Right cardiac atrium (tissue), 5 donors: ENCODE data around the gene MARK3. TPM values are rescaled to one million over a fixed set of nuclear protein-coding genes. Genes with fewer than 3 reads are reported as not detected.

Experiments used
- ATAC-seq, 2 donors: fragments of 200-7000 bp; cut with Tn5 transposase; one replicate each; pipeline versions ENCODE4 v1.8.0 to v1.9.1; 2020; ENCODE audit warnings: moderate library complexity in 2 of 2, mild to moderate bottlenecking in 1 of 2
- DNase-seq, 3 donors: peaks; one replicate each; pipeline ENCODE4 v3.0.0-alpha.2; 2020
- H3K27ac ChIP-seq: one replicate; pipeline ENCODE4 v1.5.1; 2013; ENCODE audit warnings: mild to moderate bottlenecking, low read length, control low read depth, moderate library complexity
- H3K27me3 ChIP-seq: one replicate; pipeline ENCODE4 v1.6.1; 2013; ENCODE audit not compliant: control insufficient read depth, insufficient read depth
- H3K4me1 ChIP-seq: one replicate; pipeline ENCODE4 v1.6.1; 2013; ENCODE audit warnings: low read length; ENCODE audit not compliant: control insufficient read depth, insufficient read depth
- H3K4me3 ChIP-seq: one replicate; pipeline ENCODE4 v1.5.1; 2013; ENCODE audit warnings: low read length, control low read depth
- H3K9me3 ChIP-seq: one replicate; pipeline ENCODE4 v1.6.1; 2013; ENCODE audit warnings: low read length; ENCODE audit not compliant: control insufficient read depth
- WGBS: extraction: QIAGEN DNeasy Blood & Tissue Kit; methylation state at CpG from one replicate; pipeline ENCODE4 v1.1.7; 2013; 5-methylcytosine and 5-hydroxymethylcytosine counted together
- intact Hi-C, 4 donors: fragments of 100-400 bp; cut with DNase I; formaldehyde crosslinking; loops; one replicate each; pipeline versions ENCODE4 v1.11.0 to v1.14.0; 2022 to 2023
- polyA plus RNA-seq: library from polyadenylated mRNA; stranded (reverse); fragments of 200-250 nt; gene quantifications from one replicate; pipeline ENCODE4 v1.2.3, GENCODE V29; 2013
- total RNA-seq, 4 donors: library from RNA; stranded (reverse); fragmentation: NEBNext Ultra II Directional; extraction: Animal tissue kit (Norgen Biotek cat#: 25700); gene quantifications; one replicate each; pipeline ENCODE4 v1.2.1, GENCODE V29; 2021
- donor health status: healthy with polysubstance abuse.
- donor health status: DM: no; HTN: yes; CAD: no.
- donor health status: DM: no; HTN: no; CAD: no.
- donor health status: DM: no; HTN: yes; CAD: no; lungs with severe emphysema.
- donor health status: DM: yes; HTN: yes; CAD: no.

Gene MARK3
- total and polyA plus RNA-seq, 5 donors, result 79.4 to 105 (median 92.9) TPM

- intact Hi-C loops, result loop anchor here in 1 of 4 donors (5.0 kb wide), 1 partner anchor 36 kb away; no protein-coding TSS in a partner anchor
- Histone ChIP-seq H3K27me3 (no peaks in the 10 kb centered on the region), H3K4me3 (no peak overlapping the region), H3K9me3 (no peaks in the 10 kb centered on the region), H3K27ac (no peak overlapping the region), H3K4me1 (peaks cover 7% of the 10 kb centered on the region)
- 64% methylated on average over 10 of the region's 10 CpGs for WGBS
- no peak for DNase-seq
- ATAC-seq, result no peak
These were observed 131.4 kb downstream of the MARK3 start for GRCh38 chr14:103516426-103517173.

GRCh38 chr14:103517174-103517566 is 132.0 kb downstream of the MARK3 start:
- H3K4me3 ChIP-seq, result no peak overlapping the region
- H3K9me3 ChIP-seq, result no peaks in the 10 kb centered on the region
- ATAC-seq (no peak), DNase-seq (peak in 1 of 3 donors; percentile 12)
- peaks cover 7% of the 10 kb centered on the region for H3K4me1 ChIP-seq
- H3K27me3 ChIP-seq, result no peaks in the 10 kb centered on the region
- intact Hi-C loops, result loop anchor here in 1 of 4 donors (5.0 kb wide), 1 partner anchor 35 kb away; no protein-coding TSS in a partner anchor
- WGBS, result 47% methylated on average over 10 of the region's 10 CpGs
- no peak overlapping the region for H3K27ac ChIP-seq

GRCh38 chr14:103517721-103518421 is 132.7 kb downstream of the MARK3 start:
- Histone ChIP-seq H3K9me3 (no peaks in the 10 kb centered on the region), H3K27me3 (no peaks in the 10 kb centered on the region), H3K4me3 (no peak overlapping the region), H3K27ac (peak overlapping the region; percentile 18), H3K4me1 (peaks cover 7% of the 10 kb centered on the region)
- WGBS, result 34% methylated on average over 20 of the region's 20 CpGs
- peak; percentile 26 to 31 for ATAC-seq
- DNase-seq, result peak; percentile 67 to 87 (median 81)
- intact Hi-C loops, result loop anchor here in 2 of 4 donors (2.0 to 5.0 kb wide), 2 partner anchors 29 to 34 kb away; no protein-coding TSS in a partner anchor

GRCh38 chr14:103518422-103519042 is 133.3 kb downstream of the MARK3 start:
- intact Hi-C loops, result loop anchor here in 2 of 4 donors (2.0 to 5.0 kb wide), 2 partner anchors 28 to 34 kb away; no protein-coding TSS in a partner anchor
- no peak overlapping the region for H3K27ac ChIP-seq
- H3K4me1 ChIP-seq, result peaks cover 7% of the 10 kb centered on the region
- no peaks in the 10 kb centered on the region for H3K27me3 ChIP-seq
- peak; percentile 28 to 49 for ATAC-seq
- no peak overlapping the region for H3K4me3 ChIP-seq
- WGBS, result 47% methylated on average over 9 of the region's 9 CpGs
- H3K9me3 ChIP-seq, result no peaks in the 10 kb centered on the region
- peak; percentile 75 to 91 (median 91) for DNase-seq

- DNase-seq, result peak in 2 of 3 donors; percentile 44 to 71
- ATAC-seq, result peak; percentile 0 to 3
- Histone ChIP-seq H3K9me3 (no peaks in the 10 kb centered on the region), H3K27me3 (no peaks in the 10 kb centered on the region), H3K27ac (peak overlapping the region; percentile 7), H3K4me1 (peaks cover 7% of the 10 kb centered on the region), H3K4me3 (no peak overlapping the region)
- intact Hi-C loops, result loop anchor here in 2 of 4 donors (2.0 to 5.0 kb wide), 2 partner anchors 28 to 33 kb away; no protein-coding TSS in a partner anchor
- WGBS, result 37% methylated on average over 13 of the region's 13 CpGs
These were observed 134.0 kb downstream of the MARK3 start for GRCh38 chr14:103519043-103519836.

- Histone ChIP-seq H3K4me1 (peaks cover 7% of the 10 kb centered on the region), H3K9me3 (no peaks in the 10 kb centered on the region), H3K27me3 (no peaks in the 10 kb centered on the region), H3K4me3 (no peak overlapping the region), H3K27ac (peak overlapping the region; percentile 6)
- ATAC-seq, result no peak
- intact Hi-C loops, result loop anchor here in 2 of 4 donors (2.0 to 5.0 kb wide), 2 partner anchors 27 to 32 kb away; no protein-coding TSS in a partner anchor
- DNase-seq, result peak; percentile 52 to 82 (median 79)
- 57% methylated on average over 22 of the region's 22 CpGs for WGBS
These were observed 134.6 kb downstream of the MARK3 start for GRCh38 chr14:103519837-103520212.

- H3K4me1 ChIP-seq, result peaks cover 7% of the 10 kb centered on the region
- peak in 2 of 3 donors; percentile 20 to 73 for DNase-seq
These were observed 135.0 kb downstream of the MARK3 start for GRCh38 chr14:103520269-103520656.

GRCh38 chr14:103520657-103521437 is 135.6 kb downstream of the MARK3 start:
- Histone ChIP-seq H3K27me3 (no peaks in the 10 kb centered on the region), H3K27ac (peak overlapping the region; percentile 46), H3K4me3 (peak overlapping the region; percentile 79), H3K9me3 (no peaks in the 10 kb centered on the region), H3K4me1 (peaks cover 7% of the 10 kb centered on the region)
- ATAC-seq (peak; percentile 43 to 45), DNase-seq (peak; percentile 86 to 96 (median 94))
- intact Hi-C loops, result no loop called here
- under 1% methylated on average over 61 of the region's 66 CpGs for WGBS

More at GRCh38 chr14:103520269-103520656, 135.0 kb downstream of the MARK3 start:
- WGBS, result 72% methylated on average over 10 of the region's 10 CpGs
- Histone ChIP-seq H3K27ac (no peak overlapping the region), H3K9me3 (no peaks in the 10 kb centered on the region), H3K27me3 (no peaks in the 10 kb centered on the region), H3K4me3 (no peak overlapping the region)
- ATAC-seq, result no peak
- intact Hi-C loops, result no loop called here

- Histone ChIP-seq H3K27me3 (no peaks in the 10 kb centered on the region), H3K9me3 (no peaks in the 10 kb centered on the region), H3K27ac (peak overlapping the region; percentile 46), H3K4me3 (peak overlapping the region; percentile 79), H3K4me1 (peaks cover 7% of the 10 kb centered on the region)
- DNase-seq (peak in 1 of 3 donors; percentile 91), ATAC-seq (peak; percentile 49 to 50)
- WGBS, result under 1% methylated on average over 77 of the region's 77 CpGs
- intact Hi-C loops, result no loop called here
These were observed 136.3 kb downstream of the MARK3 start for GRCh38 chr14:103521438-103521950.
